Activated CD8-positive, alpha-beta memory T cell treated with anti-CD3 and anti-CD28 coated beads for 4 hours (primary cell): ENCODE measurements around the gene INPP4B.

ENCODE experiments used
- DNase-seq, 2 donors: peaks; one replicate each; pipeline ENCODE4 v3.0.0-alpha.2; 2020; ENCODE audit warnings: low read depth in 2 of 2

Gene INPP4B

GRCh38 chr4:142583708-142584107 lies 262.4 kb downstream of the INPP4B start:
- no peak for DNase-seq

- DNase-seq = no peak
Observed at GRCh38 chr4:142582340-142582739, 263.8 kb downstream of the INPP4B start.

DNA sequence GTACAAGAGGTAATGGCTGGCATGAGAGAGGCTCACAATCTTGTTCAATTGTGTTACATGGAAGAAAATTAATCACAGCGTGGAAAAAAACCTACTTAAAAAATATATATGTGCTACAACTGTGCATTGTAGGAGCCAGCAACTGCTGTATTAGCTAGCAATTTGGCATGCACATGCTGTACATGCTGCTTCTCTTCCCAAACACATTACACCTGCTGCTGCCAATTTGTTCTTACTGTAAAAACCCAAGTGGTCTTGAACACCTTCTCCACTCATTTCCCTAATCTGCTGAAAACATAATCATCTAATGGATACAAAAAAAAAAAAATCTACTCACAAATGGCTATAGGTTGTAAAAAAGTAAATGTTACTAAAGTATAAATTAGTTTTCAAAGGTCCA lies 264.2 kb downstream of the INPP4B start:
- no peak for DNase-seq

- DNase-seq = no peak
Observed at GRCh38 chr4:142579443-142579842, 266.7 kb downstream of the INPP4B start.

- DNase-seq = no peak
Observed at GRCh38 chr4:142574306-142574705, 271.8 kb downstream of the INPP4B start.

- DNase-seq = no peak
Observed at GRCh38 chr4:142572071-142572470, 274.0 kb downstream of the INPP4B start.

- DNase-seq = no peak
Observed at GRCh38 chr4:142567620-142568451, 278.3 kb downstream of the INPP4B start.

DNA sequence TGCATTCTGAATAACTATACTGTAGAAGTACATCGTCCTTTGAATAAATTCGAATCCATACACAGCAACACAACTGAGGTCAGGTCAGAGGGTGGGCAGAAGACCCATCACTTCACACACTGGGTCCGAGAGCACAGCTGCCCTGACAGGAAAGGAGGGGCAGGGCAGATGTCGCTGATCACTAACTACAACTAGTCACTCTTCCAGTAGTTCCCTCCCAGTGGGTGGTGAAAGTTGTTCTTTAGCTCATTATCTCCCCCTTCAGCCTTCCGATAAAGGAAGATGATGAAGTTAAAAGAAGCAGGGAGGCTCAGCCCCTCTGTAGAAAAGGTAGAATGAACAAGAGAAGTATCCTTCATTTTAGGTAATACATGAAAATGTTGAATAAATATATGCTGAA lies 278.9 kb downstream of the INPP4B start:
- DNase-seq = no peak

GRCh38 chr4:142566777-142567176 lies 279.3 kb downstream of the INPP4B start:
- DNase-seq = no peak

GRCh38 chr4:142566243-142566642 lies 279.9 kb downstream of the INPP4B start:
- no peak for DNase-seq

DNA sequence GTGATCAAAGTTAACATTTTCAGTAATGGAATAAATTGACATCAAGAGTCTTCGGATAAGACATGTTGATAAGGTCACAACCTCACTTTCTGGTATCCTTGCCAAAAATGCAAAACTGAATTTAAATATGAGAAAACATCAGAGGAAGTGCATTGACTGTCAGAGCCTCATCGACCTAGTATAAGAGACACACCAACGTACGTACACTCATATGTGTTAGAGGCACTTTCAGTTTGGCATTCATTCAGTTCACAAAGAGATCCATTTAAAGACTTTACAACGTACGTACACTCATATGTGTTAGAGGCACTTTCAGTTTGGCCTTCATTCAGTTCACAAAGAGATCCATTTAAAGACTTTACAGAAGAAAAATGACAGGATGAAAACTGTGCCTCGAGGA lies 280.3 kb downstream of the INPP4B start:
- no peak for DNase-seq

DNA sequence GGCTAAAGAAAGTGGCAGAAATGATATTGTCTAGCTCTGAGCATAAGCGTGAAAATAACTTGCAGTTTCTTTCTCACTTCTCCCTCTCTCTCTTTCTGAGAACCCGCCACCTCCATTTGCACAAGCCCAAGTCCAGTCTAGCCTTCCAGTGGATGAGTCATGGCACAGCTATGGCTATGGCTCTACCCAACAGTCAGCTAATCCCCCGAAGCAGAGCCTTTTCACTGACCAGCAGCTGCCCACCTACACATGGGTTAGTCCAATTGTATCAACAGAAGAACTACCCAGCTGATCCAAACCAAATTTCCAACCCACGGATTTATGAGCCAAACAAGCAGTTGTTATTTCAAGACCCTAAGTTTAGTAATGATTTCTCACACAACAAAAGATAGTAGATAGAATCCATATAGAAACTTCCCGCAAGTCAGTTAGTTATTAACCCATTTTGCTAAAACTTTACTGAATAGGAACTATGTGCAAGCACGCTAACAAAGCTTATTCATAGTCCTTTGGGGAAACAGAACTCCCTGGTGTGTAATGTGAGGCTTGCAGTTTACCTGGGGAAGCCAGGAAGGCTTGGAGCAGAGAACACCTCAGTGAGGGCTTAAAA lies 282.3 kb downstream of the INPP4B start:
- no peak for DNase-seq

DNA sequence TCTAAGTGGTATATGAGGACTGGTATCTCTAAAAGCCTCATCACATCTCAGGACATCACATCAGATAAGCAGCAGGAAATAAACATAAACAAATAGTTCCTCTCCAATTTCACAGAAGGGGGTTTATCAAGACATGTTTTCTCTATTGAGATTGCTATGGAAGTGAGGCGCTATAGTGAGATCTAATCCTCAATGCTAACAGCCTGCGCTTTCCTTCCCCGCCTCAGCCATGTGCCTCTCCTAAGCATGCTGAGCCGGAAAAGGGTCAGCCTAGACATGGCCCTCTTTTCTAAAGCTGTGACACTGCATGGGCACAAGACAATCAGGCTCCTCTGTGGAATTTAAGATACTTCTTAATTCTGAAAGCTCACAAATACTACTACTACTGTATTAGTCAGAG lies 286.1 kb downstream of the INPP4B start:
- DNase-seq = no peak

GRCh38 chr4:142558851-142559250 lies 287.2 kb downstream of the INPP4B start:
- no peak for DNase-seq

- DNase-seq = no peak
Observed at GRCh38 chr4:142557239-142557801, 288.8 kb downstream of the INPP4B start.

- no peak for DNase-seq
Observed at GRCh38 chr4:142556570-142557238, 289.4 kb downstream of the INPP4B start.

GRCh38 chr4:142556048-142556447 lies 290.1 kb downstream of the INPP4B start:
- no peak for DNase-seq

DNA sequence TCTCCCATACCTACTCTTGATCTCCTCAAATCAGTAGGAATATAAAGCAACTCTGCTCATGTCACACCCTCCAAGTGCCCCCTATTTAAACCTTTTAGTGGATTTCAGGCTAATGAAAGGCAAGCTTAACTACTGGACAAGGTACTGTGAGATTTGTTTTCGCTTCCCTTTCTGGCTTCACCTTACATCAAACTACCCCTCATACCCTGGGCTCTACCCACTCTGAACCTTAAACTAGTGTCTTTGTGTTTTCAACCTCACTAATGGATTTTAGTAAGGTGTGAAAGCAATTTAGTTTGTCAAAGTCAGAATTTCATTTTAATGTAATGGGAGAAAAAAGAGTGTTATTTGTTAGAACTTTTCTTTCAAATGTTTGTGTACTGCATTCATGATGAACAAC lies 291.7 kb downstream of the INPP4B start:
- DNase-seq = no peak

DNA sequence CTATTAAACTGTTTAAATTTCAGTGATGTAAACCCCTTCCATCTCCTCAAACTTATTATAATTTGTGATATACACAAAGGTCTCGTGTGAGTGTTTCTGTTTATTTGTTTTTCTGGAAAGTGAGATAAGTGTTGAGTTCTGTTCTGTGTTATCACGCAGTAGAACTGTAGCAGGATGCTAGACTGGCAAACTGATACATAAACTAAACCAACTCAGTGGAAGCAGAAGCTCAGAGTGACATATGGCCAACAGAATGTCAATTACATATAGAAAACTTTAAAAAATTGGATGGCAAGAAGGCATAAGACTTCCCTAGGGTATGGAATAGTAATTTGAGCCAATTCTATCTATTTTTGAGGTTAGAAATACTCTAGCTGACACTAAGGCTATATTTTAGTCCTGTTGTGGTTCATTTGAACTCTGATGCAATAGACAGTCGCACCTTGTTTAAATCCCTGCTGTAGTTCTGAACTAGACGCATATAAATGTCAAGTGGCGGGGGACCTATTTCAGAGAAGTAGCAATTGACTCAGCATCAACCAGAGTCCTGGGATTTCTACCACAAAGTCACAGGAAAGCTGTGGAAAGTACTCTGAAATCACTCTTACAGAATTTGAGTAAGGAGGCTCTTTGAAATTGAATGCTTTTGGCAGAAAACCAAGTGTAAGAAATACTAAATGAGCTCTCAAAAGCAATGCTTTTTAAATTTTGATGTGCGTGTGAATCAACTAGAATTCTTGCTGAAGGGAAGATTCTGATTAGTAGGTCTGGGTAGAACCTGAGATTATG lies 294.4 kb downstream of the INPP4B start:
- no peak for DNase-seq

DNA sequence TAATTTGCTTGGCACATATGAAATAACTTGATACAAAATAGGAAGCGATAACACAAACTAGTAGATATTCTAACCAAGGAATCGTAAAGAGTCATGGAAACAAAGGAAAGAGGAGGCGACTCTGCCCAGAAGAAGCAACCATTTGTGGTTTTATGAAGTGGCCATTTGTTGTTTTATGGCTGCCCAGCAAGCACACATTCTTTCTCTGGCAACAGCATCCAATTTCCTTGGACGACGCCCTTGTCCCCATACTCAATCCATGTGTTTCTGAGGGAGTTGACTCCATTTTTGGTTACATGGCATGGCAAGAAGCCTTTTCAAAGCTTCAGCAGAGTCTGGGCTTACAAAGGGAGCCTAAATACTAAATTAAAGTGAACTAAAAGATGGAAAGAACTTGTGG lies 295.1 kb downstream of the INPP4B start:
- no peak for DNase-seq

DNA sequence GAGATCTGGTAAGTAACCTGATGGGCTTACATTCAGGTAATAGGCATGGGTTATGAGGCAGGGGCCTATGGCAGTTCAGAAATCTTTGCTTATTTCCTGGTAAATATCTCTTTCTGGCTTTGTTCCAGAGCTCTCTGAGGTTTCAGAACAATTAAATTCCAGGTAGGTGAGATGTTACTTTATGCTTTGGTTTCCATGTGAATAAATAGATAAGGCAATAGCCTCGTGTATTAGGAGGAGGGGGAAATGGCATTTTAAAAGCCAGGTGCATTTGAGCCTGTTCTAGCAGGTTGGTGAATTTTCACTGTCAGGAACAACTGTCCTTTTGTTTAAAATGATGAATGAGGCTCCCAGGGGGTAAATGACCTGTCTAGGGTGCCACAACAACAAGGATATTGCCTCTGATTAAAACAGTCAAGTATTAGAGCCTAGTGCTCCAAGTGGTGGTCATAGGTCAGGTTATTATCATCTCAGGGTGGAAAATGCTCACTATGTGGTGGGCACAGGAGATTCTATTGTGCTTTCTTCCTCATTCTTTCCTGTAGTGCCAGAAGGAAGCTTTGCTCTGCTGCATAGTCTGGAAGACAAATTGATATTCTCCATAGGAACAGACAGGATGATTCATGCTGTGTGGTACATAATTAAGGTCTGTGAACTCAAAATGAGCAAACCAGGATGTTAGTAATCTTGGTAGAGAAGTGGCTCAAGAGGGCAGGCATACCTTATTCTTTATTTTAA lies 296.2 kb downstream of the INPP4B start:
- DNase-seq = no peak
